Suprapubic skin (tissue), 3 donors: ENCODE measurements around the gene SKAP1.

Source experiments
- POLR2AphosphoS5 ChIP-seq, 3 donors: sonication (generic); formaldehyde crosslinking; IDR thresholded peaks; one replicate each; pipeline ENCODE4 v1.6.1; 2017; ENCODE audit warnings: antibody characterized with exemption in 3 of 3
- TF ChIP-seq, protein P1 (sequence below), 2 donors: fragments of 200-600 bp in 1 of 2; fragments of 450-650 bp in 1 of 2; sonication (generic) in 1 of 2; IDR thresholded peaks; one replicate each; pipeline ENCODE4 v1.5.1; 2016 to 2019; ENCODE audit warnings: antibody characterized with exemption in 2 of 2, mild to moderate bottlenecking in 1 of 2, moderate library complexity in 1 of 2

DNA sequence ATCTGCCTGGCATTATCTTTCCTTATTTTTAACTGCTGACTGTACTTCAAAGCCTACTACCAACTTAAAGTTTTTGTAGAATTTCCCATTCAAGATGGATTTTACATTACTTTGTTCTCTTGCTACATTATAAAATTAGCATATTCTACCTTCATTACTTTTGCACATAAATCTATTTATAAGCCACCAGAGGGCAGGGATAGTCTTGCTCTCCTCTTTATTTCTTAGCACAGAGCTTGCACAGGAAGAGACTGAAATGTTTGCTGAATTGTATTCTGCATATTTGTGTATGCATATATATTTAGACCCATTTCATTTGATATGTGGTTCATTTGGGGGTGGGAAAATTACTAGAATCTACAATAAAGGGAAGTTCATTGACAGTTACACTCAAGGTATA, 108.0 kb downstream of the SKAP1 start:
- no peak for TF ChIP-seq POLR2AphosphoS5 (IDR thresholded peaks at IDR 0.05)
- TF ChIP-seq, protein P1, sequence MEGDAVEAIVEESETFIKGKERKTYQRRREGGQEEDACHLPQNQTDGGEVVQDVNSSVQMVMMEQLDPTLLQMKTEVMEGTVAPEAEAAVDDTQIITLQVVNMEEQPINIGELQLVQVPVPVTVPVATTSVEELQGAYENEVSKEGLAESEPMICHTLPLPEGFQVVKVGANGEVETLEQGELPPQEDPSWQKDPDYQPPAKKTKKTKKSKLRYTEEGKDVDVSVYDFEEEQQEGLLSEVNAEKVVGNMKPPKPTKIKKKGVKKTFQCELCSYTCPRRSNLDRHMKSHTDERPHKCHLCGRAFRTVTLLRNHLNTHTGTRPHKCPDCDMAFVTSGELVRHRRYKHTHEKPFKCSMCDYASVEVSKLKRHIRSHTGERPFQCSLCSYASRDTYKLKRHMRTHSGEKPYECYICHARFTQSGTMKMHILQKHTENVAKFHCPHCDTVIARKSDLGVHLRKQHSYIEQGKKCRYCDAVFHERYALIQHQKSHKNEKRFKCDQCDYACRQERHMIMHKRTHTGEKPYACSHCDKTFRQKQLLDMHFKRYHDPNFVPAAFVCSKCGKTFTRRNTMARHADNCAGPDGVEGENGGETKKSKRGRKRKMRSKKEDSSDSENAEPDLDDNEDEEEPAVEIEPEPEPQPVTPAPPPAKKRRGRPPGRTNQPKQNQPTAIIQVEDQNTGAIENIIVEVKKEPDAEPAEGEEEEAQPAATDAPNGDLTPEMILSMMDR (IDR thresholded peaks at IDR 0.05) = no peak
